Daoy (cell line): Measurements from ENCODE around the gene SLC8A2. TPM values are rescaled to one million over a fixed set of nuclear protein-coding genes. Genes with fewer than 3 reads are reported as not detected.

Experiments
- DNase-seq: peaks from one replicate; pipeline ENCODE4 v3.0.0-alpha.2; 2015; ENCODE audit warnings: low read depth
- total RNA-seq: library from RNA; depleted of rRNA; stranded (reverse); fragments of >200 nt; shearing (Covaris generic); gene quantifications from 2 replicates; pipeline ENCODE4 v1.2.3, GENCODE V29; 2014

SLC8A2 gene
- total RNA-seq, 1 experiment from 2014 or later = 0.40 TPM

DNA sequence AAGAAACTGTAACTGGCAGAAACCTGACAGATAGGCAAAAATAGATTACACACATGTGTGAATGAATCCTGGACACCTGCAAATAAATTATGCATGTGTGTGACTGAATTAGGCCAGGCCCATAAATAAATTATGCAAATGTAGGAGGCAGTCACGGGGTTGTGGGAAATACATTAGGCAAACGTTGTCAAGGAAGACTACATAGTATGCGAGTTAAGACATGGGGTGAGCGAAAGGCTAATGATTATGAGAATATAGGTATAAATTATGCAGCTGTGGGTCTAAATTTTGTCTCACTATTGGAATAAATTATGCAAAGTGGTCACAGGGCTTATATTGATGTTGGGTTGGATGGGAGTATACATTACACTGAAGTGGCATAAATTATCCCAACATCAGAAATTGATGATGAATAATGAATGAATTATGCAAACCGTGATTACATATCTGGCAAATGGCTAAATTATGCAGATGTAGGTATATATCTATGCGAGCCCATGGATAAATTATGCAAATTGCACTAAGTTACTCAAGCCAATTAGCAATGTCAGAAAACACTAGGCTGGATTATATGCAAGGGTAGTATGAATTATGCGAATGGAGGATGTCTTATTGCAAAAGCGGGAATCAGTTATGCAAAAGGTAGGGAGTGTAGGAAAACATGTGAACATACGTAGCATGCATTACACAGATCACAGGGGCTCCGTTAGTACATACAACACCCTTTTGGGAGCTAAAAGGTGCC lies 6.8 kb downstream of the SLC8A2 start:
- no peak for DNase-seq

DNA sequence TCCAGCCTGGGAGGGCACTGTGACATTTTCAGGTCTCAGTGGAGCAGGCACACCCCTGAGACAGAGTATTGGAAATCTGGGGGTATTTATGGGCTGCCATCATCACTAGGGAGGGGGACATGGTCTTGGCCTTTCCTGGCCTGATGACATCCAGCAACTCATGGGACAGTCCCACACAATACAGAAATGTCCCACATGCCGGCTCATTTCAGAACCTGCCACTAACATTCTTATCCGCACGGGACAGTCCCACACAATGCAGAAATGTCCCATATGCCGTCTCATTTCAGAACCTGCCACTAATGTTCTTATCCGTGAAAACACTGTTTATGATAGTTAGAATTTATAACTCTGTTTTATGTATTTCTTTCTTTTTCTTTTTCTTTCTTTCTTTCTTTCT lies 9.8 kb downstream of the SLC8A2 start:
- no peak for DNase-seq

DNA sequence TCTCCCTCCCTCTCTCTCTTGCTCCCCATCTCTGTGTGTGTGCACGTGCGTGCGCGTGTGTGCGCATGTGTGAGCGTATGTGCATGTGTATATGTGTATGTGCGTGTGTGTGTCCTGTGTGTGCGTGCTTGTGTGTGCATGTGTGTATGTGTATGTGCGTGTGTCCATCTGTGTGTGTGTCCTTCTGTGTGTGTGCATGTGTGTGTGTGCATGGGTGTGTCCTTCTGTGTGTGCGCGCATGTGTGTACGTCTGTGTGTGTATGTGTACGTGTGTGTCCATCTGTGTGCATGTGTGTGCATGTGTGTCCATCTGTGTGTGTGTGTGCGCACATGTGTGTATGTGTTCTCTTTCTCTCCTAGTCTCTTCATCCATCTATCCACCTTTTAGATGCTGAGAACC lies 12.2 kb downstream of the SLC8A2 start:
- no peak for DNase-seq

DNA sequence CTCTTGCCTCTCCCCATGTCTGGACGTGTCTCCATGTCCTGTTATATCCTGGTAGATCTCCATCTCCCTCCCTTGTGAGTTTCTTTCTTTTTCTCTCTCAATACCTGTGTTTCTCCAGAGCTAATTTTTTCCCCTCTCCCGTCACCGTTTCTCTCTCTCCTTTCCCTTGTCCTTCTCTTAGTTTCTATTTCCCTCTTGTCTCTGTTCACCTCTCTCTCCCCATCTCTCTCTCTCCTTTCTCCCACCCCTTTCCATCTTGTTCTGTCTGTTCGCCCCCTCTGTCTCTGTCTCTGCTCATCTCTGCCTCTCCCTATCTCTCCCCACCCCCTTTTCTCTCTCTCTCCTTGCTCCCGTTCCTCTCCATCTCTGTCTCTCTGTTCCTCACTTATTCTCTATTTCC lies 13.0 kb downstream of the SLC8A2 start:
- no peak for DNase-seq

DNA sequence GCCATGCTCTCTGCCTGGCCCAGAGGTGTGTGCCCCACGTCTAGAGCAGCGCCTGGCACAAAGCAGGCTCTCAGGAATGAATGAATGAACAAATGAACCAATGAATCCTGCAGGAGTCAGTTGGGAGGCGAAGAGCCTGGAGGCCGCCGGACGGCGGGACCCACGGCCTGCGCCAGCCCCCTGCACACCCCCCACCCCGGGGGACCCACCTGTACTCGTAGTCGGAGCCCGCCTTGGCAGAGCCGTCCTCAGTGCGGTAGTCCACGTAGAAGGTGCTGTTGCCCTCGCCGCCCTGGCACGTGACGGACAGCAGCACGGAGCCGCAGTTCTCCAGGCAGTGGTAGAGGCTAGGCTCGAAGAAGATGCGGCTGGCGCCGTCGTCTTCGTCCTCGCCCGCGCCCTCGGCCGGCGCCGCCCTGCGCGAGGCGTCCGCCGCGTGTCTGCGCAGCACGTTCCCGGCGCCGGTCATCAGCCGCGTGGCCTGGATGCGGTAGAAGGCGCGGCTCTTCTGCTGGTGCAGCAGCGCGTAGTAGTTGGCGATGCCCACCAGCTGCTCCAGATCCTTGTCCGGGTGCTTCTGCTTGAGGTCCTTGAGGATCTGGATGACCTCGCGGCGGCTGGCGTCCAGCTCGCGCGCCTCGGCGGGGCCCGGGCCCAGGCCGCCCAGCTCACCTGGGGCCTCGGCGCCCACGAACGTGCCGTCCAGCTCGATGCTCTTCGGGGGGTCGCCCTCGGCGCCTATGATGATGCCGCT lies 14.8 kb downstream of the SLC8A2 start:
- no peak for DNase-seq

DNA sequence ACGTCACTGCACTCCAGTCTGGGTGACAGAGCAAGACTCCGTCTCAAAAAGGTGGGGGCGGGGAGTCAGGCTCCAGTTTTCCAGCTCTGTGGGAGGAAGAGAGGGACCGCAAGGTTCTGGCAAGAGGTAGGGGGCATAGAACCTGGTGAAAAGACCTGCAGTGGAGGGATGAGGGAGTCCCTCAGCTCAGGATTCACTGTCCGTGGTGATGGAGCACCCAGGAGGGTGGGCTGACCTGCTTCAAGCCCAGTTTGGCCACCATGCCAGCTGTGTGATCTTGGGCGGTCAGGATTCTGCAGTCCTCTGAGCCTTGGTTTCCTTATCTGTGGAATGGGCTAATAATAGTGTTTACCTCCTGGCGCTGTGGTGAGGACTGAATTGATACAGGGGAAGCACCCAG lies 21.2 kb downstream of the SLC8A2 start:
- DNase-seq = no peak

DNA sequence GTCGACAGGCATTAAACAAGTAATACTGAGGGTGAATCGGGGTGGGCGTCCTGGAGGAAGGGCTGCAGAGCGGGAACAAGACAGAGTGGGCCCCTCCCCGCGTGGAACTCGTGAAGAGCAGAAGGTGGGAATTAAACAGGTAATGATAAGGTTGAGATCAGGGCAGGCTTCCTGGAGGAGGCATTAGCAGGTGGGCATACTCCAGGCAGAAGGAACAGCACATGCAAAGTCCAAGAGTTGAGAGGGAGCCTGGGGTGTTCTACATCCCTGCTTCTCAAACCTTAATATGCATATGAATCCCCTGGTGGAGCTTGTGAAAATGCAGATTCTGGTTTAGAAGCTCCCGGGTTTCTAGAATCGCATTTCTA lies 23.3 kb downstream of the SLC8A2 start:
- DNase-seq = no peak

DNA sequence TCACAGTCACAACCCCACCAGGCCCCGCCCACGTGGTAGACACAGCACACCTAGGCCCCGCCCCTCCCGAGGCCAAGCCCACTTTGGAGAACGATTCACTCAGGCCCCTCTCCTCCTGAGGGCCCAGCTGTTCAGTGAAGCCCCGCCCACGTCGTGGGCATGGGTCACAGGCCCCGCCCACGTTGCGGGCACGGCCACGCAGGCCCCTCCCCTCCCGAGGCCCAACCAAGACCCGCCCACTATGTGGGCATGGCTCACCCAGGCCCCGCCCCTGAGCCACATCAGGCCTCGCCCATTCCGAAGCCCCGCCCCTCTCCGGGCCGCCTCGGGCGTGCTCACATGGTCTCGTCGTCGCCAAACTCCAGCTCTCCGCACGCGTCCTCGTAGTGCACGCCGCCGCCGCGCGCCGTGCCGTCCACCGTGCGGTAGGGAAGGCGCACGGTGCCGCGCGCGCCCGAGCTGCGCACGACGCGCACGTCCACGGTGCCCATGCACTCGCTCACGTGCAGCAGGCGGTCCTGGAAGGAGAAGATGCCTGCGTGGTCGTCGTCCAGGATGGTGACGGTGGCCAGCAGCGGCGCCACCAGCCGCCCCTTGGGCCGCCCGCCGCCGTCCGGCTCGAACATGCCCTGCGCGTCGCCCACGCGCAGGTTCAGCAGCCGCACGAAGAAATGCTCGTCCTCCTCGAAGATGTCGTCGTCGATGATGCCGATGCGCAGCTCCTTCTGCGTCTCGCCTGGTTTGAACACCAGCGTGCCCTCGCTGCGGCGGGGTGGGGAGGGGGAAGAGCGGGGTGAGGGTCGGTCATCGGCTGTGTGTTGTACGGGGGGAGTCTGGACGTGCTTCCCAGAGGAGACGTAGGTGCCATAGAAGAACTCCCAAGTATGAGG lies 24.0 kb downstream of the SLC8A2 start:
- DNase-seq = peak; percentile 72

DNA sequence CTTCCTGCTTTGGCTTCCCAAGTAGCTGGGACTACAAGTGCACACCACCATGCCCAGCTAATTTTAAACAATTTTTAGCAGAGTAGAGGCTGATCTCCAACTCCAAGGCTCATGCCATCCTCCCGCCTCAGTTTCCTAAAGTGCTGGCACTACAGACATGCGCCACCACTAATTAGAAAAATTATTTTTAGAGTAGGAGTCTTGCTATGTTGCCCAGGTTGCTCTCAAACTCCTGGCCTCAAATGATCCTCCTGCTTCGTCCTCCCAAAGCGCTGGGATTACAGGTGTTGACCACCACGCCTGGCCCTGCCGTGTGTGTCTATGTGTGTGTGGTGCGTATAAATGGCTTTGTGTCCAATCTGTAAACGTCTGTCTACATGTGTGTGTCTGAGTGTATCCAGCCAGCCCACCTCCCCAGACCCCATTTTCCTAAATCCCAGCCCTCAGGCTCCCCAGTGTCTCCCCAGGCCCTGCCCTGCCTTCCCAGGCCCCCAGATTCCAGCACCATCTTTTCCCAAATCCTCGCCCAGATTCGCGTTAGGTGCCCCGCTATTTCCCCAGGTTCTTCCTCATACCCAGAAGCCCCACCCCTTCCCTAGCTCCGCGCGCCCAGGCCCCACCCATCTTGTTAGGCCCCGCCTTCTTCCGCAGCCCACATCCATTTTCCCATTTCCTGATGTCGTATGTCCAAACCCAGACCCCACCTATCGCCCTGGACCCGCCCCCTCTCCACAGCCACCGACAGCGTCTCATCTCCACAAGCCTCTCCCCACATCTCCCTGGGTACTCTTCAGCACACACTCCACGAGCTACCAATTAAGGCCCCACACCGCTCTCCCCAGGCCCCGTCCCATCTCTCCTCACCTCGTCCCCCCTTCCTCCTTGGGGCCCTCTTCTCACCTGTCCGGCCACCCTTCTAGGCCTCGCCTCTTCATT lies 24.9 kb downstream of the SLC8A2 start:
- DNase-seq = peak; percentile 75

DNA sequence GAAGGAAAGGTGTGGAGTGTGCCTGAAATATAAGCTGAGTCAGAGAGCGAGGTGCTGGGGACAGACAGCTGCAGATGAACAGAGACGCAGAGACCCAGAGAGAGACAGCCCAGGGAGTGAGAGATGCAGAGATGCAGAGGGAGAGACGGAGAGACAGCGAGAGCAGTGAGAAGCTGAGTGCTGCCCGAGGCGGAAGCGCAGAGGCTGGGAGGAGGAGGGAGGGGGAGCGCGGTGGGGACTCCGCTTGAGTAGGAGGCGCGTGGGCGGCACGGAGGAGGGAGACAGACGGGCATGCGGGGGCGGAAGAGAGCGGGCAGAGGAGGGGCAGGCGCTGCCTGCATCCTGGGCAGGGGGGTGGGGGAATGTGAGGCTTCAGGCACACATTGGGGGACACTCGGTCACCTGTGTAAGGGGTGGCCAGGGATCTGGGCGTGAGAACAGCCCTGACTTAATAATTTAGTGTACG lies 25.7 kb downstream of the SLC8A2 start:
- peak; percentile 68 for DNase-seq

DNA sequence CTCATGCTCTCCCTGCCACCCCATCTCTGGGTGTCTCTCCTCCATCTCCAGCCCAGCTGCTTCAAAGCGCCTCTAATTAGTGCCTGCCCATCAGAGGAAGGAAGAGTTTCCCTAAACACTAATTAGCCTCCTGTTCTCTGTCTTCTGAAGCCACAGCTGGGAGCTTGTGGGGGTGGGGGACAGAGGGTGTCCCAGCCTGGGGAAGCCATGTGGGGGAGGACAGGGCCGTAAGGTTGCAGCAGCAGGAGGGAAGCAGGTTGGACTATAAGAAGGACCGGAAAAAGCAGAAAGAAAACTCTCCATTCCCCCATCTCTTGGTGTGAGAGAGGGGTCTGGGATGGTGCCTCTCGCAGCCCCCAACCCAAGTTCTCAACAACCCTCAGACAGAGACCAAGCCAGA lies 26.2 kb downstream of the SLC8A2 start:
- no peak for DNase-seq

DNA sequence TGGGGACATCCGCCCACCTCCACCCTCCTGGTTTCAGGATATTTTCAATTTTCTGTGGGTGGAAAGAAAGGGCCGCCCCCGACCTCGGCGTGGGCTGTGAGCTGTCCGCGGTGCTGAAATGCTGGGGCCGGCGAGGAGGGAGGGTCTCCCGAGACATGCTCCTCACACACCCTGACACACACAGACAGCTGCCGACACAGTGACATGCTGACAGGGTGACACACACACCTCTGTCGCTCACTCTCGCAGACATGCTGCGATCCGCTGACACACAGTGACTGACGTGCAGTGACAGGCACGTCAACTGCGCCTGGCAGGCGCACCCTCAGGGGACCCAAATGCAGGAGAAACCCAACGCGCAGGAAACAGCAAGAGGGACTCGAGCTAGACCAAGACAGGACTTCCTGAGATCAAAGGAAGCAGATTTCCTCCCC lies 27.3 kb downstream of the SLC8A2 start:
- DNase-seq = no peak

DNA sequence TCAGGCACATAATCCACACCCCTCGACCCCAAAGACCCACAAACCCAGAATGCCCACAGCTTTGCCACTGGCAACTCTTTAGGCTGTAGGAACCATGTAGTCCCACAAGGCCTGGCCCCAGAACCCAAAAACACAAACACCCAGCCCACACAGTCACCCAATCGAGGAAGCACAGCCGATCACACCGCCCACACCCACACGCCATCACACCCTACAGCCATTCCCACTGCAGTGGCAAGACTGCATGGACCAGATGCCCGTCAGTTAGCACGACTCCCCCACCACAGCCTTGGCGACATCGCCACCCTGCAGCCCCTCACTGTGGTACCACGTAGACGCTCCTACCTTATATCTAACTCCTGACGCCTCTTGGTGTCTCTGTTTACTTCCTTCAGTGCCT lies 28.4 kb downstream of the SLC8A2 start:
- DNase-seq = no peak

DNA sequence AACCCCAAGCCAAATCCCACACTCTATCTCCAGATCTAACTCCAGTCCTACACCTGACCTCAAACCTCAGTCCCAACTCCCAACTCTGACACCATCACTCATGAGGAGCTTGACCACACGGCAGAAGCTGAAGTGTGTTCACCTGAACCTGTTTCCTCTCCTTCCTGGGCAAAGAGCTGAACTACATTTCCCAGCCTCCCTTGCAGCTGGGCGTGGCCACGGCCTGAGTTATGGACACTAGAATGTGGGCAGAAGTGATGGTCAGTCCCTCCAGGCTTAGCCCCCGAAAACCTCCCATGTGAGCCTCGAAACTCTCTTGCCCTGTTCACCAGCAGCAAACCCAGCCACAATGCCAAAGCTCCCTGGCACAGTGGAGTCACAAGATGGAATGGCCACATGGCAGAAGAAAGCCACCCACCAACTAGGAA lies 32.9 kb downstream of the SLC8A2 start:
- no peak for DNase-seq

DNA sequence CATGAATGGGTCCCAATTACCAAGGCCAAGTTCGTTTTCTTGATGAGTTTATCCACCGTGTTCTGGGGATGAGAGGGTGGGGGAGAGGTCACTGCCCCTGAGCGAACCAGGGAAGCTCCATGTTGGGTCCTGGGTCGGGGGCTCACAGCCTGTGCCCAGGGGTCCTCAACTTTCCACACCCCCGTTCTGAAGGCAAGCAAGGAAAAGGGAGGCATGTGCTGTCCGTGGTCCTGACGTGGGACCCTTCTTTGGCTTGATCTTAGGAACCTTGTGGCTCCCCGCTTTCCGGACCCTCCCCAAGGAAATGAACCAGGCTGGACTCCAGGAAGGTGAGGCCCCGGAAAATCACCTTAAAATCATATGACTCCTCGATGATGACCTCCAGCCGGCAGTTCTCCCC lies 34.2 kb downstream of the SLC8A2 start:
- no peak for DNase-seq

DNA sequence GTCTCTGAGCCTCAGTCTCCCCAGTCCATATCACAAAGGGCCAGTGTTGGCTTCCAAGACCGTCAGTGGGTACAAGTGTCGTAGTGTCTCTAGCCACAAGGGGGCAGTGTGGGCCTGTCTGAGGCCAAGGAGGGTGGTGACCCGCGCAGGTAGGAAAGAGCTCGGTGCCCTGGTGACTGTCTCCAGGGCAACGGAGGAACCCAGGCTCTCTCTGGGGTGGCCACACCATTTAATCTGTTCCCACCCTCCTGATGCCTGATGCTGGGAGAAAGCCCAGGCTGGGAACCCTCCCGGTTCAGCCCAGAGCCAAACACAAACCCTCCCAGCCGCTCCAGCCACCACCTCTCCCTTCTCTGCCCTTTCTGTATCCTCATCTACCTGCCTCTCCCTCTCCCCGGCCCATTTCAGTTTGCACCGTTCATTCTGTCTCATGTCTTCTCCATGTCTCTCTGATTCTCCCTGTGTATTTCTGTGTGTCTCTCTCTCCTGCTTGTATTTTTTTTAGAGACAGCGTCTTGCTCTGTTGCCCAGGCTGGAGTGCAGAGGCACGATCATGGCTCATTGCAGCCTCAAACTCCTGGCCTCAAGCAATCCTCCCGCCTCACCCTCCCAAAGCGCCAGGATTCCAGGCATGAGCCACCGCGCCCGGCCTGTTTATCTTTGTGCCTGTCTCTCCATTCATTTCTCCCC lies 34.8 kb downstream of the SLC8A2 start:
- DNase-seq = peak; percentile 78

DNA sequence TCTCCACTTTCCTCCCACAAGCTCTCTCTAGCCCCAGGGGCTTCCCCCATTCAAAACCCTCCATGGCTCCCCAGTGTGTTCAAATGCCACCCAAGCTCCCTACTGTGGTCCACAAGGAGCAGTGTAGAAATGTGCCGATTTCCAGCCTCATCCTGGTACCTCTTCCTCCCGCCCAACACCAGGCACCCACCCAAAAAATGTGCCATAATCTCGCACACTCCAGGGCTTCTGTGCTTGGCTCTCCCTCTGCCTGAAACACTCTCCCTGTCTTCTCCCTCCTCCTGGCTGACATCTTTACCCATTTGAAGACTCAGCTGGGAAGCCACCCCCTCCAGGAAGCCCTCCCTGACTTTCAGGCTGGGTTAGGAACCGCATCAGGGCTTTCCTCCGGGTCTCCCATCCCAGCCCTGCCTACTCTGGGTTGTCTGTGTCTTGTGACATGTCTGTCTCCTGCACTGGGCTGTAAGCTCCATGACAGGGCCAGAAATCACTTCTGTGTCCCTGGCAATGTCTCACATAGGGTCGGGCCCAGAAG lies 35.7 kb downstream of the SLC8A2 start:
- no peak for DNase-seq

DNA sequence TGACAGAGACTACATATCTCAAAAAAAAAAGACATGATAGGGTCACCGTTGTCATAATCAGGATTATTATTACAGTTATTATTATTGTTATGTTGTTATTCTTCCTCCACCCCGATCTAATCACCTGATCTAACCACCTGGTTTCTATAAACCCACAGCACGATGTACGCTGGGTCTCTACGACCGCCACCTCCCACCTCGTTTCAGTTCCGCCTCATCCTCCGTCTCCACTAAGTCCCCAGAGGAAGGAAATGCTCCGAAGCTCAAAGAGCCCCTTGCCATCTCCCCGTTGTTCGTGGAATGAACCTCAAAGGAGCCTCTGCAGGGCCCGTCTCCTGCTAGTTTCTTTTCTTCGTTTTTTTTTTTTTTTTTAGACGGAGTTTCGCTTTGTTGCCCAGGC lies 36.5 kb downstream of the SLC8A2 start:
- DNase-seq = no peak

DNA sequence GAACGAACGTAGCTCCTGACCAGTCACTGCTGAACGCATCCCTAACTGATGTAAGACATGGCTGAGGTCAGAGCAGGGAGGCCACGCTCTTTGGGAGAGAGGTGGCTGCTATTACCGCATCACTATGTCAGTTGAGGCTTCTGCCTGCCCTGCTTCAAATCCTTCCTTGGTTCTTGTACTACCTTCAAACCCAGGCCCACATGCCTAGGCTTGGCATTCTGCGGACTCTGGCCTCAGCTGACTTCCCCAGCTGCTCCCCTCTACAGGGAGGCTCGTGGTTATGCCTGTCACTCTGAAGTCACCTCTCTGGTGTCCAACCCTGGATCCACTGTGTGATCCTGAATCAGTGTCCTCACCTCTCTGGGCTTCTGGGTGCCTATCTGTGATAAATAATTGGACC lies 37.6 kb downstream of the SLC8A2 start:
- DNase-seq = no peak

DNA sequence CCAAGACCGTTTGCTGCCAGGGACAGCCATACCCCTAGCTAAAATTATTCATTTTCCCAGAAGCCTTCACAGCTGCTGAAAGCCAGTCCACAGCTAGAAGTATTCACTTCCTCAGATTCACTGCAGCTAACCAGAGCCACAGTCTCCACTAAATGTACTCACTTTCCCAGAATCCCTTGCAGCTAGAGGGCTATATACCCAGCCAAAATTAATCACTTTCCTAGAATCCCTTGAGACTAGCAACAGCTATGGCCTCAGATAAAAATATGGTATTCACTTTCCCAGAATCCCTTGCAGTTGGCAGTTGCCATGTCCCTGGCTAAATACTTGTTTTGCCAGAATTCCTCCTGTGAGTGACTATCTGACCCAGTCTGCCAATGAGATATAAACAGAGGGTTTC lies 38.6 kb downstream of the SLC8A2 start:
- no peak for DNase-seq
